ENCODE results near the gene PTPRF.

Gene PTPRF

DNA sequence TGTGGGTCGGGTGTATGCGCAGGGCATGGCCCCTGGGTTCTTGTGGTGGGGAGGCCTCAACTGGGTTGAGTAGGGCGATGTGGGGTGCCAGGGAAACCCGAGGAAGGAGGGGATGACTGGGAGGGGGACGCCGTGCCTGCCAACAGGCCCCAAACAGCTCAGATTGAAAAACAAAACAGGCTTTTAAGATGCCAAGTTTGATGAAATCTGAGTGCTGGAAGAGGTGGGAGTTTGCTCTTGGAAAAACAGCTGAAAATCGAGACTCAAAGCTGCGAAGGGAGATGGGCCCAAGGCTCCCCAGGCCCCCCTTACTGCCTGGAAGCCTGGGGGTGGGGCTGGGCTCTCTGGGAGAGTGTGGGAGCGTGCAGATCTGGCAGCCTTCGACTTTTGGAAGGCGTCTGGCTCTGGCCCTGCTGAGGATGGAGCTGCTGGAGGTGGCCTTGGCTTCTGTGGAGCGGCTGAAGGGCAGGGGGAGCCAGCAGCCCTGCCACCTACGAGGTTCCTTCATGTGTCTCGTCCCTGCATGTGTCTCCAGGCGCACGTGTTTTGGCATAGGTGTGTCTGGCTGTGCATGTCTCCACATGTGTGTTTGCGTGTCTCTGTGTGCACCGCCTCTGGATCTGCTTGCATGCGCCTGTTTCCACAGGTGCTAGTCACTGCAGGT lies 33.3 kb downstream of the PTPRF start:
- no peak overlapping the region for H3K4me3 ChIP-seq (ENCODE audit: low read length)
- TF ChIP-seq ZNF274 (IDR thresholded peaks at IDR 0.05; ENCODE audit: low read depth, low read length), result no peak

DNA sequence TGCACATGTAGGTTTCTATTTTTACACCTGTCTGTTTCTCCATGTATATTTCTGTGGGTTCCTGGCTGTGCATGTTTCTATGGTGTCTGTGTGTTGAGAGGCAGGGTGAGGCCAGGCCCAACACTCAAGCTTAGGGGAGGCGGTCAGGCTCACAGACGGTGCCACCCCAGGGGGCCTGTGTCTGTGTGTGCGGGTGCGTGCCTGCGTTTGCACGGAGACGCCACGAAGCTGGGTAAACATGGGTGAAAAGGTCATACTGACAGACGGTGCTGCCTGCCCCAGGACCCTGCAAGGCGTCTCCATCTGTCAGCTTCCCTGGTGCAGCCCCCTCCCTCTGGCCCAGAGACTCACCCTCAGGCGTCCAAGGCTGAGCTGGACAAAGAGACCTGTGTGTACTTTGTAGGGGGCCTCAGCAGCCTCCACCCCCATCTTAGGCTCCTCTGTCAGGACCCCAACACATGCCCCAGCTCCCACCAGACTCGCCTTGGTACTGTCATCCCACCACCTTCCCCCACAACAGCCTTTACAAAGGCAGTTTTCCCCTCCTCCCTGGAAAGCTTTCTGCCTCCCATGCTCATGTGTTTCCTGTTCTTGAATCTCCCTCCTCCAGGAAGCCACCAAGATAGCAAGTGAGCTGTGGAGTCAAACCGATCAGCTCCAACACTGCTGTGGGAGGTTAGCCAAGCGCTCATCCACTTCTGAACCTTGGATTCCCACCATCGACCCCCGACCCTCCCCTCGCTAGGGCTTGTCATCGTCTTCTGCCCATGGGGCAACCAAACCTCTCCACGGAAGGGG lies 34.1 kb downstream of the PTPRF start:
- TF ChIP-seq ZNF274 (IDR thresholded peaks at IDR 0.05; ENCODE audit: low read depth, low read length), result no peak
- H3K4me3 ChIP-seq (ENCODE audit: low read length), result no peak overlapping the region

DNA sequence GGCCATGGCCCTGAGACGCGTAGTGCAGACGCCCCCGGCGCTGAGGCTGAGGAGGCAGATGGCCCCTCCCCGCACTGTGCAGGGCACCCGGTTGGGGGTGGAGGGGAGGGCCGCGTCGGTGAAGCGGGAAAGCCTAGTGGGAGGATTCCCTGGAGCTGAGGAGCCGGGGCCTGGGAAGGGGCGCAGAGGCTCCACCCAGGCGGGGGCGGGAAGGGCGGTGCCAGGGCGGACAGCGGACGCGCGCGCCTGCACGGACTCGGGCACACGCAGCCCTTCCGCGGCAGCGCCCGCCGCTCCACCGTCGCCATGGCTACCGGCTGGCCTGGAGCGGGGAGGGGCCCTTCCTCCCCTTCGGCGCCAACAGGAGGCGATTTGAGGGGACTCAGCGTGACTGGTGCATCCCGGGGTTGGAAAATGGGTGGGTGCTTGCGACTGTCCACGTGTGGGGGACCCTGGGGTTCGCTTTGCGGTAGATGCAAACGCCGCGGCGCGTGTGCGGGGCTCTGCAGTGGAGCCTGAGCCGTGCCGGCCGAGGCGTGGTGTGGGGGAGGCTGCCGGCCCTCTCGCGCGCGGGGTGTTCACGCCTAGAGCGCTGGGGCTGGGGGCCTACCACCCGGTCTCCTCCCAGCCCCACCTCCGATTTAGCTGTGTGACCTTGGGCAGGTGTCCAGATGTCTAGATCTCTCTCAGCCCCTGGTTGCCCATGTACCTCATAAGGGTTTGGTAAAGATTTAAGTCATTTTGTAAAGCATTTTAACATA lies 35.1 kb downstream of the PTPRF start:
- H3K4me3 ChIP-seq (ENCODE audit: low read length), result no peak overlapping the region; the same call in 1 of the 2 replicates
- no peak for TF ChIP-seq ZNF274 (IDR thresholded peaks at IDR 0.05; ENCODE audit: low read depth, low read length)

DNA sequence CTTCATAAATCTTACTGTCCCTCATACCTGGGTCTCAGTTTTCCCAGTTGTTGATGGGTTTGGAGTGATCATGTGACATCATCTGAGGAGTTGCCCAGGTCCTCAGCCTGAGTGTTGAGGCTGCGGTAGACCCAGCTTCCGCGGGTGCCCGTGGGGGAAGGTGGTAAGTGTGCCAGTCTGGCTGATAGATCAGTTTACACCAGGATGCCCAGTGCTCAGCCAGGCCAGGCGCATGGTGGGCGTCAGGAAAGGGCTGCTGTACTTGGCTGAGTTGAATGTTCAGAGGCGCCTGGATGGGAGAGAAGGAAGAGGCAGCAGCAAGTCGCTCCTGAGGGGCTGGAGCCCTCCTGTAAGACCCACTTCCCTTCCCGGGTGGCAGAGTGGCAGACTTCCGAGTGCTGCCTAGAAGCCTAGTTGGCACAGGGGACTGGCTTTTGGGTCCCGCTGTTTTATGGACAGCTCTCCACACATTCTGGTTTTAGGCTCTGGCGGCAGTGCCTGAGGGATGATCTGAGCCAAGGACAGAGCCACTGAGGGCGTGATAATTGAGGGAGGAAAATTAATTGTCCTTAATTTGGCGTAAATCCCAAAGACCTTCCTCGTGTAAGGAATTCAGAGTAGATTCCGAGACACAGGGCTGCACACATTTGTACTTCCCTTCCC lies 35.8 kb downstream of the PTPRF start:
- TF ChIP-seq ZNF274 (IDR thresholded peaks at IDR 0.05; ENCODE audit: low read depth, low read length), result no peak
- H3K4me3 ChIP-seq (ENCODE audit: low read length), result no peak overlapping the region

DNA sequence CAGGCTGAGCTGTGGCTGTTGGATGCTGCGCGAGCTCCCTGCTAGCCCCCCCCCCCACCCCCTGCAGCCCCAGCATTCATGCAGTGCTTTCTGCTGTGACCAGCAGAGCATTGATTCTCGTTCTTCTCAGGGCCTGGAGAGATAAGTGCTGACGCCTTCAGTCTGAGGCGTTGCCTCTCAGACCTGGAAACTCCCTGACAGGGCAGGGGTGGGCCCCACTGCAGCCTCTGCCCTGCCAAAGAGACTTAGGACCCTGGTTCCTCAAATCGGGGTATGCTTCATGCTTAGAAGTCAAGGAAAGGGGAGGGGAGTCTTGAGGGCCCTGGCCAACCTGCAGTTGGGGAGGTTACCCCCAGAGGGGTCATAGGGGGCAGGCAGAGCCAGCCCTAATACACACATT lies 38.5 kb downstream of the PTPRF start:
- H3K4me3 ChIP-seq (ENCODE audit: low read length), result no peak overlapping the region
- no peak for TF ChIP-seq ZNF274 (IDR thresholded peaks at IDR 0.05; ENCODE audit: low read depth, low read length)

DNA sequence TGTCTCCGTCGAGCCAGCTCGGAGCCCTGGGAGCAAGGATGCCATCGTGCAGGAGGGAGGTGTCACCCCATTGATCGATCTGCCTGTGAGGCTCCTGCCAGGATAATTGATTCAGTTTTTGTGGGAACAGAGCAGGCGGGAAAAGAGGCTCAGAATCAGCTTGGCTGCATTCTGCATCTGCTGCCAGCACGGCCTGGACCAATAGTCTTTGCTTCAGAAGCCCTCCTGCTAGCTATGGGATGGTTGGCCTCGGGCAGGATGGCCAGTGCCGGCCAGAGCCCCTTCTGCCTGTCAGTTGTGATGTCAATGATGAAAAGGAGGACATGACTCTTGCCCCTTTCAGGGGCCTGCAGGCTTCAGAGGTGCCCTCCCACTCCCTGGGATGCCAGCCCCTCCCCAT lies 39.6 kb downstream of the PTPRF start:
- no peak for TF ChIP-seq ZNF274 (IDR thresholded peaks at IDR 0.05; ENCODE audit: low read depth, low read length)
- no peak overlapping the region for H3K4me3 ChIP-seq (ENCODE audit: low read length)

DNA sequence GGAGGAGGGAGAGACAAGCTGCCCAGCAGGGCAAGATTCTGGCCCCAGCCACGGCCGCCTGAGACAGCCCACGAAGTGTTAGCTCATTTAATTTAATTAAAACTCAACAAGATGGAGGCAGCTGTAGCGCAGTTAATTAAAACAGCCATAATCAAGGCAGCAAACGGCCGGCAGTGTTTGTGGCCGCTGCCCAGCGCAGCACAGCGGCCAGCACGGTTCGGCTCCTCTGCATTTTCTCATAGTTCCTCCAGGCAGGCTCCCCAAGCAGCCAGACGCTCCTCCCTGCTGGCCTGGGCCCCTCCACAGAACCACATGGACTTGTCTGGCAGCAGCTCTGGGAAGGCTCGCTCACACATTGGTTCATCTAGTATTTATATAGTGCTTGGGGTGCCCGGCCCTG lies 40.0 kb downstream of the PTPRF start:
- no peak overlapping the region for H3K4me3 ChIP-seq (ENCODE audit: low read length)
- no peak for TF ChIP-seq ZNF274 (IDR thresholded peaks at IDR 0.05; ENCODE audit: low read depth, low read length)

DNA sequence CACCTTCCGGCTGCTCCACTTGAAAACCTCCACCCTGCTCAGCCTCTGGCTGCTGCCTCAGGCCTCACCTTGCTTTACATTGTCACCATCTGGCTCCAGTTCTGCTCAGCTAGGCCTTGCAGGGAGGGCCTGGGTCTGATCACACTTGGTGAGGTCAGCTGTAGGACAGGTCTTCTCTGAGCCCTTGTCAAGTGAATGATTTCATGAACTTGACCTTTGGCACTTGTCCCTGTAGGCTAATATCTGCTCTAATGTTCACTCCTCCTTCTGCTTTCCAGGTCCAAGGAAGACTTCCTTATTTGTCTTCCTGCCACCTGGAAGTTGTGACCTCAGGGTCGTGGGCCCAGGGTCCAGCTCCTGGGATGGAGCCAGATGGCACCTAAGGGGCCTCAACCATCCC lies 41.4 kb downstream of the PTPRF start:
- no peak overlapping the region for H3K4me3 ChIP-seq (ENCODE audit: low read length)
- TF ChIP-seq ZNF274 (IDR thresholded peaks at IDR 0.05; ENCODE audit: low read depth, low read length), result no peak

DNA sequence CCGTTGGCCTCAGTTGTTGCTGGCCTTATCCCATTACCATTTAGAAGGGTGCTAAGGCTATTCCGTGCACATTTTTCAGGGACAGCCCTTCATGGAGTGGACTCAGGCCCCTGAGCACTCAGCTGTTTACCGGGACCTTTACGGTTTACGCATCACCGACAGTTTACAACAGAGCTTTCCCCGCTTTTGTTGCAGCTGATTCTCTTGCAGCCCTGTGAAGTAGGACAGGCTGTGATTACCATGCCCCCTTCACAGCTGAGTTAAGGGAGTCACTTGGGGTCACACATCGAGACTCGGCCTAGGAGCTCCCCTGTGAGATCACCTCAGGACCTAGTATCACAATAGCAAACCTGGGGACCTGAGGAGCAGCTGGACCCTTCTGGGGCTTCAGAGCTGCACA lies 41.9 kb downstream of the PTPRF start:
- no peak for TF ChIP-seq ZNF274 (IDR thresholded peaks at IDR 0.05; ENCODE audit: low read depth, low read length)
- H3K4me3 ChIP-seq (ENCODE audit: low read length), result no peak overlapping the region

DNA sequence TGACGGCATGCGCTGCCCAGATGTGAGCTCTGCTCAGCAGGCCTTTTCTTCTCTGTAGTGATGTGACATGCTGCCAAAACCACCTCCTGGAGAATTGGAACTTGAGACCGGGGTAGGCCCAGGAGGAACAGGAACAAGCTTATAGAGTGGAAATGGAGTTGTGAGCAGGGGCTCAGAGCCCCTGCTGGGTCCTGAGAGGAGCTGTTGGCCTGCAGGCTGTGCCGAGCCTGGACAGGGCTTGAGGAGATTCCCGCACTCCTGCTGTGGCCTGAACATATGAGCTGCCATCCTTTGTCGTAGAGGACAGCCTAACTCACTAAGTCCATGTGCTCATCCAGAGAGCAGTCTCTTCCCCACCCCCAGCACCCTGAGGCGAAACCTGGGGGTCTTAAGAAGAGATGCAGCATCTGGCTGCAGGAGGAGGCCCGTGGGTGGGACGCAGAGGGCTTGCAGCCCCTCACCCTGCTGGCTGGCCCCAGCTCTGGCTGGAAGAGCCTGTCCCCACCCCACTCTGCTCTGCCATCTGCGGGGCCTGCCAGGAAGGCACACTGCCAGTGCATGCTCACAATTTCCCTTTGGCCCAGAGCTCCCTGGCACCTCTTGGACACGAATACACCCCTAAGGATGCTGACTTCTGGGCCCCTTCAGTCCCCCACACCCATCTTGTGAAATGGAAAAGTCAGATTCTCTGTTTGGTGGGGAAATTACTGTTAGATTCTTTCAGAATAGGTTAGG lies 42.5 kb downstream of the PTPRF start:
- TF ChIP-seq ZNF274 (IDR thresholded peaks at IDR 0.05; ENCODE audit: low read depth, low read length), result no peak
- no peak overlapping the region for H3K4me3 ChIP-seq (ENCODE audit: low read length)

DNA sequence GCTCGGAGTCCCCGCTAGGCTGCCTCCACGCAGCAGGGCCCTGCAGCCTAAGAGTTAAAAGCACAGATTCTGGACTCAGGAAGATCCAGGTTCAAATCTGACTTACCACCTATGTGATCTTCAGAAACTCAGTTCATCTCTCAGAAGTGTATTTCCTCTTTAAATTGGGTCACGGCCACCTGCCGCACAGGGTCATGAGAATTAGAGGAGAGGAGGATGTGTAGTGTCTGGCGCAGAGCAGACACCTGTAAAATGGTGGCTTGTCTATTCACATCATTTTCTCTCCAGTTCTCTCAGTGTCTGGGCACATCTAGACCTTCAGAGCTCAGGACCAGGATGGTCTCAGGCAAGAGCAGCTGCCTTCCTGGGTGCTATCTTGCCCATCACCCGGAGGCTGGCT lies 45.8 kb downstream of the PTPRF start:
- no peak overlapping the region for H3K4me3 ChIP-seq (ENCODE audit: low read length)
- TF ChIP-seq ZNF274 (IDR thresholded peaks at IDR 0.05; ENCODE audit: low read depth, low read length), result no peak

DNA sequence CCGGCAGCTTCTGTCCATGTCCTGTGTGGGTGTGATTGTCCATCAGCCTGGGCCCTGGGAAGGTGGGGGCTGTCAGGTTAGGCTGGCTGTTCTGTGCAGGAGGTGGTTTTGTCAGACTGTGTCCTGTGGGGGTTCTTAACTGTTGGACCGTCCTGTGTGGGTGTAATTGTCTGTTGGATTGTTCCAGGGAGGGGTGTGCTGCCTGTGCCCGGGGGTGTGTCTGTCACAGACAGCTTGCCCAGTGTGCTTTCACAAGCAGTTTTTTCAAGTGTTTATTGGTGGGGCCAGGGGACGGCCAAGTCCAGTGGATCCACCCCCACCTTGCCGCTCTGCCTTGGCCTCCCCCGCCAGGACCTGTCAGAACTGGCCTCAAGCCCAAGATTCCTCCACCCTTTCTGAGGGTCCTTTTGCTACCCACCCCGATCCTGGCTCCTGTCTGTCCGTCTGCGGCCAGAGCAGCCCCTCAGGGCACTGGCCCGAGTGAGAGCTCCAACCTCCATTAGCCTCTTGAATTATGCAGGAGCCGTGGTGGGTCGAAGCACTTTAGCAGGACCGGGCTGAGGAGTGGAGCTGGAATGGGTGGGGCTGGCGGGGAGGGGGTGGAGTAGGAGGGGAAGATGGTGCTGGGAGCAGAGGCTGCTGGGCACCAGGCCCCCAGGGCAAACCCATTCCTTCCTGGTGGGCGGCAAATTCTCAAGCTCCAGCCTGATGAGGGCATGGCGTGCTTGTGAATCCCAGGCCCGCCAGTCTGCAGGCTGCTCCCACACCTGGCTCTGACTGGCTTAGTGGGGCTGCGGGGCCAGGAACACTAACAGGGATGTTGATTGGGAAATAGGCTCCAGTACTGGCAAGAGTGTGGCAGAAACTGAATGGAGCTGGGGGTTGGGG lies 47.2 kb downstream of the PTPRF start:
- no peak for TF ChIP-seq ZNF274 (IDR thresholded peaks at IDR 0.05; ENCODE audit: low read depth, low read length)
- no peak overlapping the region for H3K4me3 ChIP-seq (ENCODE audit: low read length)

DNA sequence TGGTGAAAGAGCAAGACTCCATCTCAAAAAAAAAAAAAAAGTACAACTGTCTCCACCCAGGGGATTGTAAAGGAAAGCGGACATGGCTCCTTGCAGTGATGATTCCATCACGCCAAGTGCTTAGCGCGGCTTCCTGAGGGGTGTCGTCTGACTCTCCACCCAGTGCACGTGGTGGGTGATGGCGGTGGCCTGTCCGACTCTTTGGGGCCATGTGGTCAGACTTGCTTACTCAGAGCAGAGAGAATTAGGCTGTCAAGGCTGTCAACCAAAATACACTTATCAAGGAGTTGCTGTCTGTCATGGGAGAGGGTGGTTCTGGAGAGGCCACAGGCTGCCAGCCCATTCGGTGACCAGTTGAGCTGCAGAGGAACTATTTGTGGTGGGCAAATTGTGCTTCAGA lies 49.4 kb downstream of the PTPRF start:
- no peak overlapping the region for H3K4me3 ChIP-seq (ENCODE audit: low read length)
- TF ChIP-seq ZNF274 (IDR thresholded peaks at IDR 0.05; ENCODE audit: low read depth, low read length), result no peak
